GM03348 (cell line): ENCODE measurements around the gene TAOK2.
A peak's percentile ranks its signal among the peaks of the same experiment; 100 is the strongest.
"Not testable (repeated sequence)": the region's sequence is repeated elsewhere in the genome, so short reads cannot be mapped to it uniquely, and the experiment has no call there.

Source experiments
- DNase-seq: peaks from one replicate; pipeline ENCODE4 v3.0.0; 2012; ENCODE audit warnings: low spot score

The TAOK2 gene

GRCh38 chr16:29973384-29974246 lies at the start of gene TAOK2:
Gene TAOK2, plus strand, starts transcription at chr16:29973868. Its CDS starts 3,905 bp downstream, at chr16:29977773.
- peak; percentile 99 for DNase-seq

- no peak for DNase-seq
Measured at GRCh38 chr16:29925105-29925756, 48.4 kb upstream of the TAOK2 start.

GRCh38 chr16:29925781-29926710 lies 47.6 kb upstream of the TAOK2 start, which contains the start of gene KCTD13:
Gene KCTD13, minus strand, starts transcription at chr16:29926226. Its CDS starts 193 bp downstream, at chr16:29926033.
- DNase-seq: peak; percentile 100

GRCh38 chr16:29926711-29927052 lies 47.0 kb upstream of the TAOK2 start:
- peak; percentile 53 for DNase-seq

GRCh38 chr16:29927070-29927905 lies 46.4 kb upstream of the TAOK2 start:
- no peak for DNase-seq

GRCh38 chr16:29931750-29932149 lies 41.9 kb upstream of the TAOK2 start:
- DNase-seq: not testable (repeated sequence)

GRCh38 chr16:29940656-29941055 lies 33.0 kb upstream of the TAOK2 start:
- DNase-seq: no peak

- peak; percentile 93 for DNase-seq
Measured at GRCh38 chr16:29943846-29944799, 29.5 kb upstream of the TAOK2 start.

GRCh38 chr16:29947897-29948296 lies 25.8 kb upstream of the TAOK2 start:
- no peak for DNase-seq

- no peak for DNase-seq
Measured at GRCh38 chr16:29950806-29951461, 22.7 kb upstream of the TAOK2 start.

- DNase-seq: no peak
Measured at GRCh38 chr16:29951625-29952365, 21.9 kb upstream of the TAOK2 start.

GRCh38 chr16:29958756-29959155 lies 14.9 kb upstream of the TAOK2 start:
- DNase-seq: no peak

GRCh38 chr16:29959293-29959692 lies 14.4 kb upstream of the TAOK2 start:
- no peak for DNase-seq

- not testable (repeated sequence) for DNase-seq
Measured at GRCh38 chr16:29959821-29960220, 13.8 kb upstream of the TAOK2 start.

GRCh38 chr16:29961127-29961478 lies 12.6 kb upstream of the TAOK2 start:
- DNase-seq: no peak

- DNase-seq: peak; percentile 99
Measured at GRCh38 chr16:29961479-29962343, 12.0 kb upstream of the TAOK2 start, which contains the start of gene TMEM219. Gene TMEM219, plus strand, starts transcription at chr16:29962079. Its CDS starts 1,065 bp downstream, at chr16:29963144.

- DNase-seq: peak; percentile 50
Measured at GRCh38 chr16:29962344-29962994, 11.2 kb upstream of the TAOK2 start.
